H7 (cell line): ENCODE data around the gene FARP2. TPM values are rescaled to one million over a fixed set of nuclear protein-coding genes. Genes with fewer than 3 reads are reported as not detected.

ENCODE experiments used
- DNase-seq: peaks from one replicate; pipeline ENCODE4 v3.0.0; 2012
- H3K27me3 ChIP-seq: 2 replicates; pipeline ENCODE4 v1.6.0; 2011; ENCODE audit warnings: mild to moderate bottlenecking, low read length; ENCODE audit not compliant: control insufficient read depth, insufficient read depth
- H3K36me3 ChIP-seq: replicated peaks from 2 replicates; pipeline ENCODE4 v1.5.1; 2011; ENCODE audit warnings: low read length; ENCODE audit not compliant: control insufficient read depth, insufficient read depth
- H3K4me3 ChIP-seq: 2 replicates; pipeline ENCODE4 v1.5.1; 2011; ENCODE audit warnings: low read depth, mild to moderate bottlenecking, control low read depth, low read length, moderate library complexity; ENCODE audit not compliant: insufficient read depth
- total RNA-seq: library from RNA; depleted of rRNA; stranded (reverse); fragments of >200 nt; shearing (Covaris generic); gene quantifications from 2 replicates; pipeline ENCODE4 v1.2.3, GENCODE V29; 2014

FARP2 gene
- total RNA-seq, 1 experiment from 2014 or later, result 19.5 TPM

DNA sequence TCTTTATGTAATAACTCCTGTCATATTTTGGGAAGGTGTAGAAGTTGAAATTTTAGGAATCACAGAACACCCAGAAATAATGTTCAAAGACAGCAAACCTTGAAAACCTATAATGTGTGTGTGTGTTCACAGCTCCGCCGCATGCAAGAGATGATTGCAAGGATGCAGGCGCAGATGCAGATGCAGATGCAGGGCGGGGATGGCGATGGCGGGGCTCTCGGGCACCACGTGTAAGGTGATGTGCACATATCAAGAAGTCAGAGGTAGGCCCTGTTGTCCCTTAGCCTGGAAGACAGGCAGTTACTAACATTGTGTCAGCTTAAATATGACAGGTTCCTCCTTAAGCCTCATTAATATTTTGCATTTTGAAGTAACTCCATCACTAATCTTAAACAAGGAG is 6.1 kb upstream of the FARP2 start:
- H3K36me3 ChIP-seq, result peaks cover 48% of the 10 kb centered on the region
- H3K27me3 ChIP-seq, result no peaks in the 10 kb centered on the region
- no peak overlapping the region for H3K4me3 ChIP-seq
- DNase-seq, result no peak

- H3K36me3 ChIP-seq, result peaks cover 44% of the 10 kb centered on the region
- no peak overlapping the region for H3K4me3 ChIP-seq
Observed at GRCh38 chr2:241350530-241350877, 5.6 kb upstream of the FARP2 start.

DNA sequence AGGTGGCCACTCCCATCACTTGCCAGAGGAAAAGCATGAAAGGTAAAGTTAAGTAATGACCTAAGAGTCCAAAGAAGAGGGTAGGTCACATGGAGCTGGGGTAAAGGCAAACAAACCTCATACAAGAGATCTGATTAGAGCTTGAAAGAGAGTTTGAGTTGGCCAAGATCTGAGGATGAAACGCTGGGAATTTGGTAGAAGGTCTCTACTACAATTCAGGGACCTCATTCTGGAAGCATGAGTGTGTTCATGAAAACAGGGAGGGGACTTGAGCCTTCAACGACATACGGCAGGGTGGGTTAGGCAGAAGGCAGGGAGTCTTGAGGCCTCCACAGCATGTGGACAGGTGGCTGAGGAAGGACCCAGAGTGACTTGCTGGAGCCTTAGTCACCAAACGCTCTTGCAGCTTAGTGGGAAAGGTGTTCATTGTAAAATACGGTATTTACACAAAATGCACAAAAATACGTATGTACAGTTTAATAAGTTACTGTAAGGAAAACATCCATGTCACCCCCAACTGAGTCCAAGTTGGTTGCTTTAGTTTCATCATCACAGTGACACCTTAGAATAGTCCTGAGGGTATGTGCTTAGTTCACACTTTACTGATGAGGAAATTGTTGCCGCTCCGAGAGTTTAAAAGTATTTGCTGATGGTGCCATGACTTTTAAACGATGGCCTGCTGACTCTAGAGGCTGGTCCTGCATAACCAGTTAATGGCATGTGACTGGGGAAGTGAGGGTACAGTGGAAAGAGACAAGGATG is 5.0 kb upstream of the FARP2 start:
- no peaks in the 10 kb centered on the region for H3K27me3 ChIP-seq
- peaks cover 40% of the 10 kb centered on the region for H3K36me3 ChIP-seq
- no peak for DNase-seq
- H3K4me3 ChIP-seq, result no peak overlapping the region

More at GRCh38 chr2:241350530-241350877, 5.6 kb upstream of the FARP2 start:
- no peak for DNase-seq
- H3K27me3 ChIP-seq, result no peaks in the 10 kb centered on the region

GRCh38 chr2:241351640-241352031 is 4.4 kb upstream of the FARP2 start:
- Histone ChIP-seq H3K4me3 (no peak overlapping the region), H3K36me3 (peaks cover 36% of the 10 kb centered on the region), H3K27me3 (no peaks in the 10 kb centered on the region)
- no peak for DNase-seq

DNA sequence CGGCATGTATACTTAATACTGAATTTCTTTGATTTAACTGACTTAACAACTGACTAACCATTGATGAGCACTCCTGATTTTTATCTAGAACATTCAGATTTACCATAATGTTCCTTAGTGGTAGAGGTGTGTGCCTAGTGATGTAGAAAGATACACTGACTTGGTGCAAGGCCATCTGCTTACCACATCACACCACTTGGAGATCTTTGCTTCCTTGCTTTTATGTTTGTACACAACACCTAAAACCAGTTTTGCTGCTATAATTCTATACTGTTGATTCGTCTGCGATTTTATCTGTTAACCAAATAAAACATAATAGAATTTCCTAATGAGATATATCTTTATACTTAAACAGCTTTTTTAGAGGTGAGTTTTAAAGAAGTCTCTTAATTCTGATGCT is 3.9 kb upstream of the FARP2 start:
- no peak overlapping the region for H3K4me3 ChIP-seq
- peaks cover 32% of the 10 kb centered on the region for H3K36me3 ChIP-seq
- DNase-seq, result no peak
- H3K27me3 ChIP-seq, result no peaks in the 10 kb centered on the region

GRCh38 chr2:241354668-241355658 is 1.1 kb upstream of the FARP2 start:
- DNase-seq, result peak; percentile 83
- peak overlapping the region; percentile 22 for H3K4me3 ChIP-seq
- H3K36me3 ChIP-seq, result peaks cover 17% of the 10 kb centered on the region

GRCh38 chr2:241356871-241357260 is 781 bp downstream of the FARP2 start:
- no peaks in the 10 kb centered on the region for H3K27me3 ChIP-seq
- peak overlapping the region; percentile 84 for H3K4me3 ChIP-seq
- peaks cover 6% of the 10 kb centered on the region for H3K36me3 ChIP-seq
- no peak for DNase-seq

More at GRCh38 chr2:241354668-241355658, 1.1 kb upstream of the FARP2 start:
- no peaks in the 10 kb centered on the region for H3K27me3 ChIP-seq

GRCh38 chr2:241357531-241357930 is 1.4 kb downstream of the FARP2 start:
- Histone ChIP-seq H3K4me3 (no peak overlapping the region), H3K36me3 (peaks cover 3% of the 10 kb centered on the region), H3K27me3 (no peaks in the 10 kb centered on the region)
- DNase-seq, result no peak

DNA sequence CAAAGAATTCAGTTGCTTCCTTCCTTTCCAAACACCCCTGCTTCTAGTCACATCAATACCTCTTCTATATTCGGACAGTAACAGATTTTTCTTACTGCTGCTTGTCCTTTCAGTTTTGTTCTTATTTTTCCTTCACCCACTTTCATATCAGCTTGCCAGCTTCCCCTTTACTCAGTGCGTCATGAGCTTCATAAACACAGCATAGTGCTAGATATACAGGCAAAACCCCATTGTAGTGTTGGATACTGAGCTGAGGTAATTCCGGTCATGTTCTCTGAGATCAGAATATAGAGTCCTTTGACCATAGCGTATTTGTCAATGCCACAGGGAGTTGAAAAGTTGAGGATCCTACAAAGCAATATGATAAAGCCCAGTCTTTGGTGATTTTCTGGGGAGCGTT is 2.4 kb downstream of the FARP2 start:
- Histone ChIP-seq H3K27me3 (no peaks in the 10 kb centered on the region), H3K4me3 (no peak overlapping the region), H3K36me3 (peaks cover 2% of the 10 kb centered on the region)
- DNase-seq, result no peak

- Histone ChIP-seq H3K27me3 (no peaks in the 10 kb centered on the region), H3K36me3 (no peaks in the 10 kb centered on the region; the same call in 1 of the 2 replicates), H3K4me3 (no peak overlapping the region)
- no peak for DNase-seq
Observed at GRCh38 chr2:241359481-241360045, 3.5 kb downstream of the FARP2 start.

DNA sequence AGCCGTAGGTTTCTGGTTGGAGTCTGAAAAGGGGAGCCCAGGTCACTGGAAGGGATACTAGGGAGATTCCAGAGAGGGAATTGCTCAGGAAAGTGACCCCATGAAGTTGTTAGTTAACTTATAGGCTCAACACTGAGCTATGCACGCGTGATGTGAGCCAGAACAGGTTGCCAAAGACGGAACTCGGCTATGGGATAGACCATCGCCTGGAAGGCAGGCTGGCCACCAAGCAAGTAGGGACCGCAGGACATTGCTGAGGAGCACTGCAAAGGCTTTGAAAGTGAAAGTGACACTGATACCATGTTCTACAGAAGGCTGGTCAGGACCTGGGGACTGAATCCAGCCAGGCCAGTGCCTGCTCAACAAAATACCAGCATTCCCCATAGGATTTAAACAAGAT is 7.3 kb downstream of the FARP2 start:
- Histone ChIP-seq H3K36me3 (no peaks in the 10 kb centered on the region; the same call in 1 of the 2 replicates), H3K4me3 (no peak overlapping the region), H3K27me3 (no peaks in the 10 kb centered on the region)
- DNase-seq, result no peak

DNA sequence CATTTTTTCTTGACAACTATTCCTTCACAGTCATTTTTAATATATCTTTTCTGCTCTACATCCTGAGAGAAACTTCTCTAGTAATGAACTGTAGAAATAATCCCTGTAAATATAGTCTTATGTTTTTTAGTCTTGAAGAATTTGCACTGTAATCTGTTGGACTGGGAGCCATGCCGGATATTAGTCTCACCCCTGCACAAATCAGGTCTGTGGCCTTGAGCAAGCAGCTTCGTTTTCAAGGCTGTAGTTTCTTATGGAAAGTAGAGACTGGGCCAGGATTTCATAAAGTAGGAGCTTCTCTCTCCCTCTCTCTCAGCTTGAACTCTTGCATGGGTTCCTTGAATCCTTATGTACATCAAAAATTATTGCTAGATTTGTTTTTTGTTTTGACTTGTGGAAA is 8.7 kb downstream of the FARP2 start:
- no peak overlapping the region for H3K4me3 ChIP-seq
- H3K36me3 ChIP-seq, result no peaks in the 10 kb centered on the region; the same call in 1 of the 2 replicates
- DNase-seq, result no peak
- H3K27me3 ChIP-seq, result no peaks in the 10 kb centered on the region

GRCh38 chr2:241366678-241367077 is 10.6 kb downstream of the FARP2 start:
- no peak for DNase-seq
- Histone ChIP-seq H3K36me3 (no peaks in the 10 kb centered on the region; the same call in 1 of the 2 replicates), H3K27me3 (no peaks in the 10 kb centered on the region), H3K4me3 (no peak overlapping the region)

- no peak for DNase-seq
- no peak overlapping the region for H3K4me3 ChIP-seq
- H3K36me3 ChIP-seq, result peaks cover 2% of the 10 kb centered on the region; the same call in 1 of the 2 replicates
- H3K27me3 ChIP-seq, result no peaks in the 10 kb centered on the region
Observed at GRCh38 chr2:241368643-241369042, 12.6 kb downstream of the FARP2 start.
